DOHH2 (cell line): Measurements from ENCODE around the gene ATRN.
"Not testable (repeated sequence)": the region's sequence is repeated elsewhere in the genome, so short reads cannot be mapped to it uniquely, and the experiment has no call there.

ENCODE experiments used
- H3F3A ChIP-seq: fragments of 200-600 bp; sonication (generic), shearing (Covaris generic); 2 replicates; pipeline ENCODE4 v1.6.0; 2016; ENCODE audit warnings: antibody characterized with exemption, mild to moderate bottlenecking; ENCODE audit not compliant: control insufficient read depth, insufficient read depth
- H3K27ac ChIP-seq: fragments of 200-600 bp; sonication (generic); 2 replicates; pipeline ENCODE4 v1.5.1; 2014; ENCODE audit warnings: low read depth, mild to moderate bottlenecking, low read length, moderate library complexity
- H3K27me3 ChIP-seq: fragments of 200-600 bp; sonication (generic); 2 replicates; pipeline ENCODE4 v1.6.1; 2014; ENCODE audit warnings: mild to moderate bottlenecking, low read length, mixed read lengths; ENCODE audit not compliant: control insufficient read depth
- H3K36me3 ChIP-seq: fragments of 200-600 bp; sonication (generic); 2 replicates; pipeline ENCODE4 v1.6.1; 2014; ENCODE audit warnings: mild to moderate bottlenecking, low read length, moderate library complexity, mixed read lengths; ENCODE audit not compliant: control insufficient read depth
- H3K4me1 ChIP-seq: fragments of 200-600 bp; sonication (generic); 2 replicates; pipeline ENCODE4 v1.6.1; 2014; ENCODE audit warnings: mild to moderate bottlenecking, low read length, mixed read lengths; ENCODE audit not compliant: control insufficient read depth
- H3K4me2 ChIP-seq: fragments of 200-600 bp; sonication (generic); 2 replicates; pipeline ENCODE4 v1.6.0; 2014; ENCODE audit warnings: mild to moderate bottlenecking, low read length, moderate library complexity
- H3K4me3 ChIP-seq: fragments of 200-600 bp; sonication (generic); 2 replicates; pipeline ENCODE4 v1.5.1; 2014; ENCODE audit warnings: mild to moderate bottlenecking, low read length, mixed read lengths
- H3K79me2 ChIP-seq: fragments of 200-600 bp; sonication (generic); 2 replicates; pipeline ENCODE4 v1.6.1; 2014; ENCODE audit warnings: mild to moderate bottlenecking, low read length, mixed read lengths; ENCODE audit not compliant: control insufficient read depth
- H3K9me2 ChIP-seq: fragments of 200-600 bp; sonication (generic); replicated peaks from 2 replicates; pipeline ENCODE4 v1.6.1; 2014; ENCODE audit warnings: mild to moderate bottlenecking, low read length, mixed read lengths; ENCODE audit not compliant: control insufficient read depth
- H3K9me3 ChIP-seq: fragments of 200-600 bp; sonication (generic); 2 replicates; pipeline ENCODE4 v1.6.1; 2014; ENCODE audit warnings: antibody characterized with exemption, low read length, mixed read lengths; ENCODE audit not compliant: control insufficient read depth, insufficient read depth
- H4K20me1 ChIP-seq: fragments of 200-600 bp; sonication (generic); 2 replicates; pipeline ENCODE4 v1.6.0; 2014; ENCODE audit warnings: low read depth, mild to moderate bottlenecking, antibody characterized with exemption, low read length, moderate library complexity; ENCODE audit not compliant: control insufficient read depth, insufficient read depth
- CTCF ChIP-seq: fragments of 200-600 bp; sonication (generic); IDR thresholded peaks from one replicate; pipeline ENCODE4 v1.5.1; 2014; ENCODE audit warnings: antibody characterized with exemption, mild to moderate bottlenecking, low read depth, low read length; ENCODE audit not compliant: poor library complexity, severe bottlenecking
- EZH2phosphoT487 ChIP-seq: fragments of 200-600 bp; sonication (generic); IDR thresholded peaks from 2 replicates; pipeline ENCODE4 v1.6.1; 2017; ENCODE audit warnings: borderline replicate concordance, mild to moderate bottlenecking, antibody characterized with exemption, low read length, moderate library complexity, mixed read lengths

ATRN gene

GRCh38 chr20:3614466-3614865 lies 143.6 kb downstream of the ATRN start:
- Histone ChIP-seq H3K4me2 (peak overlapping the region; percentile 90), H3K9me2 (no peaks in the 10 kb centered on the region), H3K36me3 (no peaks in the 10 kb centered on the region), H3K27ac (peak overlapping the region; percentile 92), H4K20me1 (no peaks in the 10 kb centered on the region), H3K4me3 (peak overlapping the region; percentile 71), H3K9me3 (no peaks in the 10 kb centered on the region), H3K79me2 (no peaks in the 10 kb centered on the region), H3K4me1 (peaks cover 47% of the 10 kb centered on the region), H3K27me3 (no peaks in the 10 kb centered on the region), H3F3A (peaks cover 18% of the 10 kb centered on the region)
- TF ChIP-seq CTCF (no peak), EZH2phosphoT487 (no peak)

GRCh38 chr20:3615171-3615840 lies 144.5 kb downstream of the ATRN start:
- not testable (repeated sequence) for H3K27me3 ChIP-seq, H3K36me3 ChIP-seq, H3K79me2 ChIP-seq, H4K20me1 ChIP-seq, H3K9me2 ChIP-seq, H3K9me3 ChIP-seq
- Histone ChIP-seq H3F3A (peaks cover 18% of the 10 kb centered on the region), H3K4me1 (peaks cover 47% of the 10 kb centered on the region), H3K4me3 (peak overlapping the region; percentile 71), H3K4me2 (peak overlapping the region; percentile 90), H3K27ac (peak overlapping the region; percentile 92)

- H3F3A ChIP-seq, result peaks cover 18% of the 10 kb centered on the region
- H4K20me1 ChIP-seq, result no peaks in the 10 kb centered on the region
- H3K4me3 ChIP-seq, result no peak overlapping the region
- H3K4me2 ChIP-seq, result peak overlapping the region; percentile 6; the same call in 1 of the 2 replicates
- peaks cover 47% of the 10 kb centered on the region for H3K4me1 ChIP-seq
- no peaks in the 10 kb centered on the region for H3K9me3 ChIP-seq
- no peaks in the 10 kb centered on the region for H3K9me2 ChIP-seq
- no peak overlapping the region for H3K27ac ChIP-seq
- no peaks in the 10 kb centered on the region for H3K27me3 ChIP-seq
- no peaks in the 10 kb centered on the region for H3K36me3 ChIP-seq
- TF ChIP-seq CTCF, result no peak
- no peak for TF ChIP-seq EZH2phosphoT487
- no peaks in the 10 kb centered on the region for H3K79me2 ChIP-seq
Measured at GRCh38 chr20:3616250-3616649, 145.4 kb downstream of the ATRN start.

GRCh38 chr20:3621111-3621510 lies 150.3 kb downstream of the ATRN start:
- no peak overlapping the region for H3K4me2 ChIP-seq
- H4K20me1 ChIP-seq, result no peaks in the 10 kb centered on the region
- no peaks in the 10 kb centered on the region for H3K79me2 ChIP-seq

More at GRCh38 chr20:3621111-3621510, 150.3 kb downstream of the ATRN start:
- Histone ChIP-seq H3F3A (0 out of 2 replicates have a peak, but pooled peaks cover 3% of the 10 kb centered on the region), H3K4me1 (peaks cover 9% of the 10 kb centered on the region), H3K9me3 (no peaks in the 10 kb centered on the region), H3K4me3 (no peak overlapping the region), H3K36me3 (no peaks in the 10 kb centered on the region), H3K27me3 (no peaks in the 10 kb centered on the region), H3K27ac (no peak overlapping the region), H3K9me2 (no peaks in the 10 kb centered on the region)
- TF ChIP-seq EZH2phosphoT487, result no peak
- no peak for TF ChIP-seq CTCF
